Left colon (tissue), 2 donors: ENCODE results near the gene CDT1. TPM values are rescaled to one million over a fixed set of nuclear protein-coding genes. Genes with fewer than 3 reads are reported as not detected.

ENCODE experiments used
- ATAC-seq: fragments of 200-7000 bp; cut with Tn5 transposase; one replicate; pipeline ENCODE4 v1.9.1; 2020; ENCODE audit warnings: mild to moderate bottlenecking, moderate library complexity
- DNase-seq, 2 donors: peaks; one replicate each; pipeline ENCODE4 v3.0.0-alpha.2; 2020
- intact Hi-C, 2 donors: fragments of 100-400 bp; cut with DNase I in 1 of 2; cut with micrococcal nuclease in 1 of 2; formaldehyde crosslinking; loops; one replicate each; pipeline versions ENCODE4 v1.11.2 to v1.14.0; 2022; cut with DNase I, micrococcal nuclease
- total RNA-seq, 2 donors: library from RNA; stranded (reverse); fragmentation: NEBNext Ultra II Directional; extraction: Animal tissue kit (Norgen Biotek cat#: 25700); gene quantifications; one replicate each; pipeline ENCODE4 v1.2.1, GENCODE V29; 2021
- donor health status: DM: no; HTN: no; CAD: no.
- donor health status: DM: yes; HTN: yes; CAD: no.

CDT1 gene
- total RNA-seq, 2 donors from 2014 or later: 6.8 to 14.8 TPM

DNA sequence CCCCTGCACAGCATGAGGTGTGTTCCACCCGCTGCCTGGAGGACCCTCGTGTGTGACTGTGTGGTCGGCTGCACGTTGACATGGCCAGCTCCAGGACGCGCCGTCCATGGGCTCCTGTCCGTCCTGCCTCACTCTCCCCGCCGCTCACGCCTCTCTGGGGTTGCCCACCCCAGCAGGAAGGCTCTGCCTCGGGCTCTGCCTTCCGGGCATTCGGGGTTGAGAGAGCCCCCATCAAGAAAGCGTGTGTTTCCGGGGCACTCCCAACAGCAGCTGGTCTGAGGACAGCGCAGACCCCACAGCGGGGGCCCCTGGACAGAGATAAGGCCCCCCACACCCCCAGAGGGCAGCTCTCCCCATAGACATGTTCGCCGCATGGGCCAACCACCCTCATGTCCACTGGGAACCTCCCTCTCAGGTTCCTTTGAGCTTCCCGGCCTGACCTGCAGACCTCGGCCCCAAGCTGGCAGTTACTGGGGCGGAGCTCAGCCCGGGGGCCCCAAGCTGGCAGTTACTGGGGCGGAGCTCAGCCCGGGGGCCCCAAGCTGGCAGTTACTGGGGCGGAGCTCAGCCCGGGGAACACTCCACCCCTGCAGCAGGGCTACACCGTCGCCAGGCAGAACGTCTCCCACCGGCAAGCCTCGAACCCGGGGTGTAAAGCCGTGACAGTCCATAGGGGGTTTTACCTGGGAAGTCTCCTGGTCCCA lies 10.2 kb upstream of the CDT1 start:
- intact Hi-C loops: no loop called here
- DNase-seq: peak; percentile 56 to 57
- peak; percentile 88 for ATAC-seq

DNA sequence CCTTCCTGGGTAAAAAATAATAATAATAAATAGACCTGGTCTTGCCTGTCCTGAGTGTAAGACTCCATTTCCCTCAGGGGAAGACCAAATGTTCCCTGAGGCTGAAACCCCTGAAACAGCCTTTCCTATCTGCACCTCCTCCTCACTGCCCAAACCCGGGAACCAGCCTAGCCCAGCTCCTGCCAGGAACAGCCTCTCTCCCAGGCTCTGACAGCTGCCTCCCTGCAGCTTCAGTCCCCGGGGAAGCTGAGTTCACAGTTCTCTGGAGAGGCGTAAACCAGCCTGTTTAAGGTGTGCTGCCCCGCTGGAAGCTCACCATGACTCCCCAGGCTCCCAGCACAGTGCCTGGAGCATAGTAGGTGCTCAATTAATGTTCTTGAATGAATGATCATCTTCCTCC lies 7.3 kb upstream of the CDT1 start:
- intact Hi-C loops: no loop called here
- DNase-seq (no peak), ATAC-seq (no peak)

DNA sequence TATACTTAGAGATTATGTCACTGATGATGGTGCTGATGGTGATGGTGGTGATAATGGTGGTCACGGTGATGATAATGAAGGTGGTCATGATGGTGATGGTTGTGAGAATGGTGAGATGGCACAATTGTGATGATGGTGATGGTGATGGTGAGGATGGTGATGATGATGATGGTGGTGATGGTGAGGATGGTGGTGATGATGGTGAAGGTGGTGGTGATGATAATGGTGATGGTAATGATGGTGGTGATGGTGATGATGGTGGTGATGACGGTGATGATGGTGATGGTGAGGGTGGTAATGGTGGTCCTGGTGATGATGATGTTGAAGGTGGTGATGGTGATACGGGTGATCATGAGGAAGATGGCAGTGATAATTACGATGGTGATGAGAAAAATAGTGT lies 5.5 kb upstream of the CDT1 start:
- DNase-seq (no peak), ATAC-seq (no peak)
- intact Hi-C loops: no loop called here

DNA sequence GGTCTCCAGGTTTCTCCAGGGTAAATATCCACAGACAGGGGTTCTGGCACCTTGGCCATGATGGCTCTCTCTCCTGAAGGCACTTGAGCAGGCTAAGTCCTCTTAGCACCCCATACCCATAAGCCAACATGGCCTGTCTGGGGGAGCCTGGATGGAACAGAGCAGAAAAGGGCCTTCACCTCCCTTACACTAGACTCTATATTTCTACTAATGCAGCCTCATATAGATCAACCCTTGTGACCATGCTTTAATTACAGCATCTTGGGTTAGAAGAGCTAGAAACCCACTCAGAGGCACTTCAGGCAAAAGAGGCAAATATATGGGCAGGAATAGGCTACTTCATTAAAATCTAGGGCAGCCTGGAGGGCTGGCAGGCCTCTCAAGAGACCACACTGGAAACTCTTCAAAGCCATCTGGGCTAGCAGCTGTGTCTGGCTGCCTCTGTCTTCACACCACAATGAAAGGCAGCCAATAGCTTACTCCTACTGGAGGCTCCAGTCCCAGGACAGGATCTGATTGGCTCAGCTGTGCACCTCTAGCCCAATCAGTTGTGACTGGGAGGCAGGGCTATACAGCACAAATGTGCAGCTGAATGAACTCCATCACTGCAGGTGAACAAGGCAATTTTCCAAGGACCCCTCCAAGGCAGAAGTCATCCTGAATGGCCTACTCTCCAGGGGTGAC lies 4.7 kb upstream of the CDT1 start:
- intact Hi-C loops: no loop called here
- no peak for ATAC-seq

DNA sequence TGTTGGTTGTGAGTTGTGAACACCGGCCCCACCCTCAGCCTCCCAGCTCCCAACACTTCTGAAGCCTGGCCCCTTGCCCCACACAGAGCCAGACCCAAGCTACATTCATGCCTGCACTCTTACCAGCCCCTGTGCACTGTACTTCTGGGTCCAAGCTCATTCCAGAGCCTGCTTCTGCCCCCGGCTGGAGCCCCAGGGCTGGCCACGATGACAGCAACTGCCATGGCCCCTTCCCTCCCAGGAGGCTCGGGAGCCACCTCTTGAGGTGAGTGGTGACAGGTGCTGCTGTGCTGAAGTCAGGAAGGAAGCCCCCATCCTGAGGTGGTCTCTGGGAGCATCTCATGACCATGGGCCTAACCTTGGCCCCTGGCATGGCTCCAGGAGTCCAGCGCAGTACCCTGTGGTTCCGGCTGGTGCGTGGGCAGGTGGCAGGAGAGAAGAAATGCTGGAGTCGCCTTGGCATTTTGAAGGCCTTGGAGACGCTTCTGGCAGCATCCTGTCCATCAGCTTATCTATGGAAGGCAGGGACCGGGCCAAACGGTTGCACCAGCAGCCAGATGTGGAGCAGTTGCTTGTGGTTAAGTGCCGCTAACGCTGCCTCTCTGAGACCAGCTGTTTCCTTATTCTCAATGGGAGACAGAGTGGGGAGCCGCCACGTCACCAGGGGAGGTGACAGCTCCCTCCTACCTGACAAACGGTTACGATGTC lies 3.9 kb upstream of the CDT1 start:
- intact Hi-C loops: no loop called here
- no peak for ATAC-seq
- peak in 1 of 2 donors; percentile 25 for DNase-seq

More for the DNA sequence above, 4.7 kb upstream of the CDT1 start:
- DNase-seq: no peak

DNA sequence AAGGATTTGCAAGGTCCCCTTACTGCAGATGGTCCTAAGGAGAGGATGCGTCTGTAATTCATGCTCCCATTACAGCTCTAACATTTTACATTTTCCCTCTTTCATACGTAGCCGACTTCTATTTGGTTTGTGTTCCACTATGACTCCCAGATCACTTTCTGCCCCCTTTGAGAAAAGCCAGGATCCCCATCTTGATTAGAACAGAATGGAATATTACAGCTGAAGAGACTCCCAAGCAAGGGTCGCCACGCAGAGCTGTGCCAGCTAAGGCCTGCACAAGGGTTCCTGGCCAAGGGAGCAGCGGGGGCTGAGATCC lies 3.4 kb upstream of the CDT1 start:
- DNase-seq (no peak), ATAC-seq (no peak)
- intact Hi-C loops: no loop called here

DNA sequence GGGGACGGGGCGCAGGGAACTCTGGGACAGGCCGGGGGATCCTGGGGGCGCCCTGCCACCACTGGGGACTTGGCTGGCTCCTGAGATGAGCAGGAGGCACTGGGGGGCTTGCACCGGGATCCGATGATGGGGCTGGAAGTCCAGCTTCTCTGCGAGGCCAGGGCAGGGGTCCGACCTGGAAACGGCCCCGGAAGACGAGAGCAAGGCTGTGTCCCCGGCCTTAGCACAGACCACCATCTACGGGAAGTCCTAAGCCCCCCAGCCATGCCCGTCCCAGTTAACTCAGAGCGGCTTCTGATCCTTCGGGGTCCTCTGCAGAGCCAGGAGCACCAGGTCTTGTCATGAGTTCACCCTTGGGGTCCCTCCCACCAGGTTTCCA lies 573 bp downstream of the CDT1 start:
- DNase-seq (peak in 1 of 2 donors; percentile 30), ATAC-seq (no peak)
- intact Hi-C loops: no loop called here

DNA sequence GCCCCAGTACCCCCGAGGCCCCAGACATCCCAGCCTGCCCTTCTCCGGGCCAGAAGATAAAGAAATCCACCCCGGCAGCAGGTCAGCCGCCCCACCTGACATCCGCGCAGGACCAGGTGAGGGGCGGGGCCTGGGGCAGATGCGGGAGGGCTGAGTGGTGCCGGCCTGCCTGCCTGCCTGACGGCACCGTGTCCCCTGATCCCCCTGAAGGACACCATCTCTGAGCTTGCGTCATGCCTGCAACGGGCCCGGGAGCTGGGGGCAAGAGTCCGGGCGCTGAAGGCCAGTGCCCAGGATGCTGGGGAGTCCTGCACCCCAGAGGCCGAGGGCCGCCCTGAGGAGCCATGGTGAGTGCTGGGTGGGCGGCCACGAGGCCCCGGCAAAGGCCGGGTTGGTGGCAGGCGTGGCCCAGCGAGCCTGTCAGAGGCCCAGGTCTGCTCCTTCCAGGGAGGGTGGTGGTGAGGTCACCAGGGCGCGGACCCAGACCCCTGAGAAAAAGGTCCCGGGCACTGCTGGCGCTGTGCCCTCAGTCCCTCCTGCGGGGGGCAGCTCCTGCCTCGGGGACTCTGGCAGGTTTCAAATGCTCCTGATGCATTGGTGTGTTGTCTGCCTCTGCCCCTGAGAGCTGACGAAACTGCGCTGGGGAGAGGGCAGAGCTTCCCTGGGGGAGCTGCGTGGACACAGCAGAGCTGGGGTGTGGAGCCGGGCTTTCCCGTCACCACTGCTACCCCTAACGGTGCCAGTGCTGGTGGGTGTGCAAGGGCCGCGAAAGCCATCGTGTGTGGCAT lies 1.2 kb downstream of the CDT1 start:
- intact Hi-C loops: no loop called here
- DNase-seq (peak; percentile 57 to 61), ATAC-seq (peak; percentile 39)

DNA sequence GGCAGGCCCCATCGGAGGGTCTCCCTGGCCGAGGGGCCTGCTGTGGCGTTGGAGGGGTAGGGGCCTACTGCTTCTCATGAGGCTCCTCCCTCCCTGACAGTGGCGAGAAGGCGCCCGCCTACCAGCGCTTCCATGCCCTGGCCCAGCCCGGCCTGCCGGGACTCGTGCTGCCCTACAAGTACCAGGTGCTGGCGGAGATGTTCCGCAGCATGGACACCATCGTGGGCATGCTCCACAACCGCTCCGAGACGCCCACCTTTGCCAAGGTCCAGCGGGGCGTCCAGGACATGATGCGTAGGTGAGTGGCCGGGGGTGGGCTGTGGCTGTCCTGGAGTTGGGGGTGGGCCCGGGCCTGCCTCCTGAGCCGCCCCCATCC lies 1.7 kb downstream of the CDT1 start:
- no peak for ATAC-seq
- intact Hi-C loops: no loop called here
- peak in 1 of 2 donors; percentile 37 for DNase-seq

DNA sequence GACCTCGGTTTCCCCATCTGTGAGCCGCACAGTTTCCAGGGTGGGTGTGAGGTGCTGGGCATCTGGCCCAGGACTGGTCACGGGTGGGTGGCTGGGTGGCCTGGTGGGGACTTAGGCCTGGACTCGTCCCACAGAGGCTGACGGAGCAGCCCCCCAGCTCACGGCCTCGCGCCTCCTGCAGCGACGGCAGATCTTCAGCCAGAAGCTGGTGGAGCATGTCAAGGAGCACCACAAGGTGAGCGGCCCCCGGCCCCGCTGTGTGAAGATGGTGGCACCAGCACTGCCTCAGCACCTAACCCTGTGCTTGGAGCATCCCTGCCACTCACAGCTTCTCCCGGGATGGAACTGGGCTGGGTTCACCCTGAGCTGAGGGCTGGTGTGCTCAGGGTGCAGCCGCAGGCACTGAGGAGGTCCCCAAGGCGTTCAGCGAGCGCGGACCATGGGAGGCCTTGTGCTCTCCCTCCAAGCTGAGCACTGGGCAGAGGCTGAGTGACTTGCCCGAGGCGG lies 2.4 kb downstream of the CDT1 start:
- no peak for DNase-seq
- intact Hi-C loops: no loop called here
- no peak for ATAC-seq

DNA sequence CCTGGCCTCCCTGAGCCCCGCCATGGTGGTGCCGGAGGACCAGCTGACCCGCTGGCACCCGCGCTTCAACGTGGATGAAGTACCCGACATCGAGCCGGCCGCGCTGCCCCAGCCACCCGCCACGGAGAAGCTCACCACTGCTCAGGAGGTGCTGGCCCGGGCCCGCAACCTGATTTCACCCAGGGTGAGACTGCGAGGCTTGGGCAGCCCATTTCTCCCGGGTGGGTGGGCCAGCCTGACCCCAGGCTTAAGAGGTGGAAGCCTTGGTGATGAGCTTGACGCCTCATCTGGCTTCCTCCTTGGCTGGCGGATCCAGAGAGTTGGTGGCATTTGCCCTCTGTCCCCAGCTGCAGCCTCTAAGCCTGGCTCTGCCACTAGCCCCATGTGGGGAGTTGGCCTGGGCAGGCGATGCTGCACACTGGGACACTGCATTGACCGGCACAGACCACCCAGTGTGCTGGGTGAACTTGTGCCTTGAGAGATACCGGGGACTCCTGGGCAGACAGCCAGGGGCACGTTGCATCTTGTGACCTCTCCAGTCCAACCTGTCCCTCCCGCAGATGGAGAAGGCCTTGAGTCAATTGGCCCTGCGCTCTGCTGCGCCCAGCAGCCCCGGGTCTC lies 3.0 kb downstream of the CDT1 start:
- DNase-seq: peak in 1 of 2 donors; percentile 27
- no peak for ATAC-seq
- intact Hi-C loops: no loop called here

DNA sequence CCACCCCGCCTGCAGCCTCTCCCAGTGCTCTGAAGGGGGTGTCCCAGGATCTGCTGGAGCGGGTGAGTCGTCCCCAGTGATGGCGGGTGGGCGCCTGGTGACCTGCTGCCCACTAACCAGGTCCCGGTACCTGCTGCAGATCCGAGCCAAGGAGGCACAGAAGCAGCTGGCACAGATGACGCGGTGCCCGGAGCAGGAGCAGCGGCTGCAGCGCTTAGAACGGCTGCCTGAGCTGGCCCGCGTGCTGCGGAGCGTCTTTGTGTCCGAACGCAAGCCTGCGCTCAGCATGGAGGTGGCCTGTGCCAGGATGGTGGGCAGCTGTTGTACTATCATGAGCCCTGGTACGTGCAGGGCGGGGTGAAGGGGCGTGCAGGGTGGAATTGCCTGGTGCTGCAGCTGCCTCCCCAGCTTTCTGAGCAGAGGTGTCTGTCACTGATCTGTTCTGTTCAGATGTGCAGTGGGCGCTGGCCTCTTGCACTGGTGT lies 3.6 kb downstream of the CDT1 start:
- peak in 1 of 2 donors; percentile 25 for DNase-seq
- intact Hi-C loops: no loop called here
- no peak for ATAC-seq

DNA sequence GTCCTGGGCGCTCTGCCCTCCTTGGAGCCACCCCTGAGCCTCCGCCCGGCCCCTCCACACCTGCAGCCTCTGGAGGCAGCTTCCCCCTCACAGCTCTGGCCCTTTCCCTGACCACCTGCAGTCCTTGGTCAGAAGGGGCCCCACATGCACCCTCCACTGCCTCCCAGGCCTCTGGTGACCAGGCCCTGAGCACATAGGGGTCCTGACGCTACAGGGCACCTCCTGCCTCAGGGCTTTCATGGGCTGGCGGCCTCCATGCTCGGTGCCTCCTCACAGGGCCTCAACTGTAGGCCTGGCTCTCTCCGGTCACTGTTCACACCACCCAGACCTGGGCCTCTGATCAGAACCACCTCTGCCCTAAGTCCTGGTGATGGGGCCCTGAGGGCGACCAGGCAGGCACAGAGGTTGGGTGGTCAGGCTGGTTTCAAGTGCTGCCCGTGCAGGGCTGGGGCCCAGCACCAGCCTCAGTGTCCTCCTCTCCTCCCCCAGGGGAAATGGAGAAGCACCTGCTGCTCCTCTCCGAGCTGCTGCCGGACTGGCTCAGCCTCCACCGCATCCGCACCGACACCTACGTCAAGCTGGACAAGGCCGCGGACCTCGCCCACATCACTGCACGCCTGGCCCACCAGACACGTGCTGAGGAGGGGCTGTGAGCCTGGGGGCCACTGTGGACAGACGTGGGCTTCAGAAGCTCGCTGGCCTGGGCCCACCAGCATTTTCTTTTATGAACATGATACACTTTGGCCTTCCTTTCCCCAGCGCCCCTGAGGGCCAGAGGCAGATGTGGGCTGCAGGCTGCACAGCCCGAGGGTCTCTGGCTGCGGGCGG lies 4.3 kb downstream of the CDT1 start:
- intact Hi-C loops: no loop called here
- ATAC-seq: no peak

DNA sequence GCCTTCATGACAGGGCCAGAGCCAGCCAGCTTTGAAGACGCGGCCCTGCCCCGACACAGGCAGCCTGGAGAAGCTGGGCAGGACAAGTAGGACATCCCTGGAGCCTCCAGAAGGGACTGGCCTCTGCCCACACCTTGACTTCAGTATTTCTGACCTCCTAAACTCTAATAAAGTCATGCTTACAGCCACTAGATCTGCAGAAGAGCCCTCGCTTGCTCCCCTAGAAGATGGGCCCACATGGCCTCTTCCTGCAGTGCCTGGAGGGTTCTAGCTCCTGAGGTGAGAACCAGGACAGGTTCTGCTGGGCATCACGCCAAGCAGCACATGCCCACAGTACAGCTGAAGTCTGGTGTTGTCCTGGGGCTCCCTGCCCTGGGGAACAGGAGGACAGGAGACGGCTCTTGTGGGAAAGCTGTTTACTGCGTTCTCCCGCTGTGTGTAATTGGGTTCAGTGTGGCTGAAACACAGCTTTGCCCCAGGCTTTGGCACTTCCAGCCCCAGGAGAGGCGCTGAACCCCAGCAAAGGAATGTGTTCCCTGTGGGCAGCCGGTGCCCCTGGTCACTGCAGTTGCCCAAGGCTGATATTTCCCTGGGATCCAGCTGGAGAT lies 5.6 kb downstream of the CDT1 start:
- ATAC-seq: no peak
- intact Hi-C loops: no loop called here
- DNase-seq: no peak

More for the DNA sequence above, 4.3 kb downstream of the CDT1 start:
- DNase-seq: no peak

DNA sequence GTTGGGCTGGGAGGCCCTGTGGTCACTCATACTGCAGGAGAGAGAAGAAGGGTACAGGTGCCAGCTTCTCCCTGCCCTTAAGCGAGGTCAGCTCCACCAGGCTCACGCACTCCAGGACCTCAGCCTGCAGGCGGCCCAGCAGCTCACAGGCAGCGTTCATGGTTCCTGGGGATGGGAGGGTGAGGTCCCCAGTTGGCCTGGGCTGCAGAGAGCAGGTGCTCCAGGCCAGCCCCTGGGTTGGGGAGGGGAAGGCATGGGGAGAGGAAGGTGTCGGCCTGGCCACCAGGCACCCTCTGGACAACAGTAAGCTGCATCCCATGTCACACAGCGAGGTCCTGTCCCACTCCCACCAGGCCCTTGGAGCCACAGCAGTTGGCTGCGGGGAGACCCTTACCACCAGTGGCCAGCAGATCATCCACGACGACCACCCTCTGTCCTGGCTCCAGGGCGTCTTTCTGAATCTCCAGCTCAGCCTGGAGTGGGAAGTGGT lies 6.1 kb downstream of the CDT1 start:
- intact Hi-C loops: no loop called here
- DNase-seq (peak in 1 of 2 donors; percentile 26), ATAC-seq (no peak)

DNA sequence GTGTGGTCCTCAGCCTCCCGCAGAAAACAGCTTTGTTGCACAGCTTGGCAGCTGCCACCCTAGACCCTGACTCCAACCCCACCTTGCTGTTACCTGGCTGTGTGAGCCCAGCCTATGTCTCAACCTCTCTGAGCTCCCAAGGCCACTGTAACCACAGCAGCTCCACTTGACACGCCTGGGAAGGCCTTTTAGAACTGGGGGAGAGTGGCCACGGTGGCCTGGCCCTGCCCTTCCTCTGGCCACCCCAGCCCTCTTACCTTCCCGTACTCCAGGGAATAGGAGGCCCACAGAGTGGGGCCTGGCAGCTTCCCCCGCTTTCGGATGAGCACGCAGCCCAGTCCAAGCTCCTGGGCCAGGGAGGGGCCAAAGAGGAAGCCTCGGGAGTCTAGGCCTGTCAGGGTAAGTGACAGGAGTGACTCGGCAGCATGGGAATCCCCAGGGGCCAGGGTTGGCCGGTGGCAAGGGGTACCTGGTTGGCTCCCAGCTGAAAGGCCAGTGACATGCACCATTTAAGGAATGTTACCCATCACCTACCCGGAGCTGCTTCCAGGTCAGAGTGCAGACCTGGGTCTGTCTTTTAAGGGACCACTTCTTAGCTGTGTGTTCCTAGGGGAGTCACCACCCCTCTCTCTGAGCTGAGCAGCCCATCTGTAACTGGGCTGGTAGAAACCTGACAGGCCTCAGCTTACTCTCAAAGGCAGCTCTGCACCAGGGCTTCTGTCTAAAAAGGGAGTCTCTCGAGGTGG lies 6.8 kb downstream of the CDT1 start:
- ATAC-seq (no peak), DNase-seq (no peak)
- intact Hi-C loops: no loop called here
